ES-I3 (cell line): ENCODE data around the gene NSUN6.
"Not testable (repeated sequence)": the region's sequence is repeated elsewhere in the genome, so short reads cannot be mapped to it uniquely, and the experiment has no call there.

Experiments
- H3K36me3 ChIP-seq: 2 replicates; pipeline ENCODE4 v1.6.1; 2013; ENCODE audit warnings: mild to moderate bottlenecking, low read length, control low read depth, moderate library complexity; ENCODE audit not compliant: insufficient read depth
- H3K4me1 ChIP-seq: 2 replicates; pipeline ENCODE4 v1.6.1; 2013; ENCODE audit warnings: mild to moderate bottlenecking, control low read depth, low read length; ENCODE audit not compliant: insufficient read depth
- H3K9ac ChIP-seq: 2 replicates; pipeline ENCODE4 v1.6.1; 2013; ENCODE audit warnings: low read depth, mild to moderate bottlenecking, low read length, moderate library complexity
- H3K9me3 ChIP-seq: 2 replicates; pipeline ENCODE4 v1.6.1; 2013; ENCODE audit warnings: mild to moderate bottlenecking, low read length, moderate library complexity; ENCODE audit not compliant: control insufficient read depth, insufficient read depth

Gene NSUN6

GRCh38 chr10:18572959-18573561 is 78.3 kb downstream of the NSUN6 start:
- peaks cover 26% of the 10 kb centered on the region for H3K9me3 ChIP-seq
- H3K36me3 ChIP-seq: no peaks in the 10 kb centered on the region; the same call in 1 of the 2 replicates
- H3K9ac ChIP-seq: no peak overlapping the region
- no peaks in the 10 kb centered on the region for H3K4me1 ChIP-seq

GRCh38 chr10:18571780-18572179 is 79.6 kb downstream of the NSUN6 start:
- H3K4me1 ChIP-seq: no peaks in the 10 kb centered on the region
- peaks cover 26% of the 10 kb centered on the region for H3K9me3 ChIP-seq
- H3K36me3 ChIP-seq: no peaks in the 10 kb centered on the region; the same call in 1 of the 2 replicates
- H3K9ac ChIP-seq: no peak overlapping the region

GRCh38 chr10:18571076-18571475 is 80.3 kb downstream of the NSUN6 start:
- no peak overlapping the region for H3K9ac ChIP-seq
- peaks cover 26% of the 10 kb centered on the region for H3K9me3 ChIP-seq
- no peaks in the 10 kb centered on the region for H3K4me1 ChIP-seq
- no peaks in the 10 kb centered on the region for H3K36me3 ChIP-seq

- H3K9ac ChIP-seq, H3K36me3 ChIP-seq, H3K4me1 ChIP-seq: not testable (repeated sequence)
- H3K9me3 ChIP-seq: peaks cover 30% of the 10 kb centered on the region
Observed at GRCh38 chr10:18570386-18570785, 81.0 kb downstream of the NSUN6 start.

GRCh38 chr10:18567343-18567856 is 84.0 kb downstream of the NSUN6 start:
- Histone ChIP-seq H3K9me3 (peaks cover 34% of the 10 kb centered on the region), H3K36me3 (no peaks in the 10 kb centered on the region), H3K9ac (no peak overlapping the region), H3K4me1 (no peaks in the 10 kb centered on the region)

GRCh38 chr10:18566177-18566576 is 85.2 kb downstream of the NSUN6 start:
- H3K9ac ChIP-seq: no peak overlapping the region
- no peaks in the 10 kb centered on the region for H3K36me3 ChIP-seq
- no peaks in the 10 kb centered on the region for H3K4me1 ChIP-seq
- H3K9me3 ChIP-seq: peaks cover 34% of the 10 kb centered on the region

GRCh38 chr10:18565006-18565405 is 86.4 kb downstream of the NSUN6 start:
- H3K9me3 ChIP-seq: peaks cover 33% of the 10 kb centered on the region
- H3K36me3 ChIP-seq: 0 out of 2 replicates have a peak, but pooled peaks cover 2% of the 10 kb centered on the region
- H3K9ac ChIP-seq: no peak overlapping the region
- no peaks in the 10 kb centered on the region for H3K4me1 ChIP-seq

GRCh38 chr10:18563003-18563726 is 88.2 kb downstream of the NSUN6 start:
- Histone ChIP-seq H3K36me3 (peaks cover 3% of the 10 kb centered on the region; the same call in 1 of the 2 replicates), H3K4me1 (no peaks in the 10 kb centered on the region), H3K9me3 (peaks cover 29% of the 10 kb centered on the region), H3K9ac (no peak overlapping the region)

- no peaks in the 10 kb centered on the region for H3K4me1 ChIP-seq
- peaks cover 6% of the 10 kb centered on the region; the same call in 1 of the 2 replicates for H3K36me3 ChIP-seq
- H3K9me3 ChIP-seq: peaks cover 31% of the 10 kb centered on the region
- no peak overlapping the region for H3K9ac ChIP-seq
Observed at GRCh38 chr10:18561861-18562551, 89.4 kb downstream of the NSUN6 start.

- H3K9me3 ChIP-seq: peaks cover 24% of the 10 kb centered on the region
- no peak overlapping the region for H3K9ac ChIP-seq
- H3K4me1 ChIP-seq: no peaks in the 10 kb centered on the region
- H3K36me3 ChIP-seq: peaks cover 6% of the 10 kb centered on the region; the same call in 1 of the 2 replicates
Observed at GRCh38 chr10:18557960-18558359, 93.4 kb downstream of the NSUN6 start.

- no peak overlapping the region for H3K9ac ChIP-seq
Observed at GRCh38 chr10:18556522-18557147, 94.8 kb downstream of the NSUN6 start.

GRCh38 chr10:18554479-18554878 is 96.9 kb downstream of the NSUN6 start:
- no peak overlapping the region for H3K9ac ChIP-seq
- H3K36me3 ChIP-seq: peaks cover 3% of the 10 kb centered on the region; the same call in 1 of the 2 replicates
- peaks cover 28% of the 10 kb centered on the region for H3K9me3 ChIP-seq
- H3K4me1 ChIP-seq: no peaks in the 10 kb centered on the region

More at GRCh38 chr10:18556522-18557147, 94.8 kb downstream of the NSUN6 start:
- H3K4me1 ChIP-seq: no peaks in the 10 kb centered on the region
- peaks cover 29% of the 10 kb centered on the region for H3K9me3 ChIP-seq
- peaks cover 6% of the 10 kb centered on the region; the same call in 1 of the 2 replicates for H3K36me3 ChIP-seq

- Histone ChIP-seq H3K9ac (no peak overlapping the region), H3K36me3 (no peaks in the 10 kb centered on the region; the same call in 1 of the 2 replicates), H3K9me3 (peaks cover 10% of the 10 kb centered on the region), H3K4me1 (no peaks in the 10 kb centered on the region)
Observed at GRCh38 chr10:18551473-18551872, 99.9 kb downstream of the NSUN6 start.

GRCh38 chr10:18549105-18549504 is 102.3 kb downstream of the NSUN6 start:
- Histone ChIP-seq H3K36me3 (no peaks in the 10 kb centered on the region; the same call in 1 of the 2 replicates), H3K9me3 (peaks cover 10% of the 10 kb centered on the region), H3K9ac (no peak overlapping the region), H3K4me1 (no peaks in the 10 kb centered on the region)
